ELF-1 (cell line): Measurements from ENCODE around the gene NEMP2.

Experiments
- DNase-seq: peaks from one replicate; pipeline ENCODE4 v3.0.0-alpha.2; 2016; ENCODE audit warnings: low read depth, low spot score

NEMP2 gene

GRCh38 chr2:190561094-190561493 is 26.6 kb upstream of the NEMP2 start:
- DNase-seq: no peak

GRCh38 chr2:190554357-190555006 is 20.0 kb upstream of the NEMP2 start:
- peak; percentile 77 for DNase-seq

DNA sequence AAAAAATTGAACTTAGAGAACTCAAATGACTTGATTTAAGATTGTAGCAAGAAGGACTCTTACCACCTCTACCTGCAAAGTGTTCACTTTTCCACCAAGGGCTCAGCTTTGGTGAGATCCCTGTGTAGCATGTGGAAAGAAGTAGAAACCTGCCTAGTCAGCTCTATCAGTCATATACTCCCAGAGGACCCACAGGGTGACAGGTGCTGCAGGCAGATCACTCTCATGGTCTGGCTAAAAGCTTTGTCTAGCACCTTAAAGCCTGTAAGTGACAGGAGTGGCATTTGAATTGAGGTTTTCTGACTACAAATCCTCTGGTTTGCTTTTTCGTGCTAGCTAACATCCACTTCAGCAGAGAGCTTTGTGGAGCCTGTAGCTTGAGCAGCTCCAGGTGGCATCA is 18.7 kb upstream of the NEMP2 start:
- DNase-seq: no peak

DNA sequence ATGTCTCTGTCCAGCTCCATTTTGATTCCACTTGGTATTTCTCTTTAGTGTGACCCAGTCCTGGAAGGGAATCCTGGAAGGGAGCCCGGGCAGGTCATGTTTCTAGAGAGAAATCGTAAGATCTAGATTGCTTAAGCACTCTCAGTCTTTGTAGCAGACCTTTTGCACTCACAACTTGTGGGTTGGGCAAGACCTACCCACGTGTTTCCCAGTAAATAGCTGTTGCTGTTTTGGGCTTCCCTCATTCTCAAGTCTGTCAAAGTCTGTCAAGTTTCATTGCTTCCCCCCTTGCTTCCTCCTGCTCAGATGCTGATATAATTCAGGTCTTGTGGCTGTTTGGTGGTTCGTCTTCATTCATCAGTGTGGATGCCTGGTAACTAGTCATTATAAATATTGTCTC is 17.4 kb upstream of the NEMP2 start:
- no peak for DNase-seq

- no peak for DNase-seq
These were observed 15.6 kb upstream of the NEMP2 start for GRCh38 chr2:190550137-190550536.

- no peak for DNase-seq
These were observed 13.4 kb upstream of the NEMP2 start for GRCh38 chr2:190547886-190548285.

DNA sequence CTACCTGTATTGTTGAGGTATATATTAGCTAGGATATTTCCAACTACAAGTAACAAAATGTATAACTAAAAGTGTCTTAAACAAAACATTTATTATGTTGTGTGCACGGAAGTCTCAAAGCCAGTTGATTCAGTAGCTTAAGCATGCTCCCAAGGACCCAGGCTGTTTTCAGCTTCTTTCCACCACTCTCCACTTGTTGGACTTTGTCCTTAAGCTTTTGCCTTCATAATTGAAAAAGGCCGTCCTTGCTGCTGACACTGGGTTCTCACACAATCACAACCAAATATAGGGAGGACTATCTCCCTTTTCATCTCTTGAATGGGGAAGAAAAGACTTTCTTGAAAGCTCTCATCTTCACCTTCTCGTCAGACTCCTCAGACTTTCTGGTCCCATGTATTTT is 12.2 kb upstream of the NEMP2 start:
- no peak for DNase-seq

DNA sequence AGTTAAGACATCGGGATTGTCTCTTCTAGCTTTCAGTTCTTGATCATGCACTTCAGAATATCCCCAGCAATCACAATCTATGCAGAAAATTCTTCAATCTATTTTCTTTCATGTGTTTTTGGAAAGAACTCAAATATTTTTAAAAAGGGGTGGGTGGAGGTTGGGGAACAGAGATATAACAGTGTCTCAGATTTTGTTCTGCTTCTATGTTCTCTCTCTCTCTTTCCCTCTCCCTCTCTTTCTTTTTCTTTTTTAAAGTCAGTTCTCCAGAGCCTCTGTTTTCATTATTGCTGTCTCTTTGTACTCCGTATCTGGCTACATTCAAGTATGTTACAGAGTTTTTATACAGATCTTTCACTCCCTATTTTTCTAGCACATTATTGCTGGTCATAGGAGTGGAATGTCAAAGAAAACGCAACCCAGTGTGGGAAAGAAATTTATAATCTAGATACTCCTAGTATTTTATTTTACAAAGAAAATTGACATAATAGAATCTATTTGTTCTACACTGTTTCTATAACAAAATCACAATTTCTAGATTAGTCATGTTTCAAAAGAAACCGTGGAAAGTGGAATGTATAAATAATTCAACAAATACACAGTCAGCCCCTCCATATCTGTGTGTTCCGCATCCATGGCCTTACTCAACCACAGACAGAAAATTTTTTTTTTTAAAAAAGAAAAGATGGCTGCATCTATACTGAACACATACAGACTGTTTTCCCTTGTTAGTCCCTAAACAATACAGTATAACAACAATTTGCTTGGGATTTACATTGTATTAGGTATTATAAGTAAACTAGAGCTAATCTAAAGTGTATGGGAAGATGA is 11.2 kb upstream of the NEMP2 start:
- no peak for DNase-seq

GRCh38 chr2:190545093-190545492 is 10.6 kb upstream of the NEMP2 start:
- no peak for DNase-seq

- no peak for DNase-seq
These were observed 5.5 kb upstream of the NEMP2 start for GRCh38 chr2:190540048-190540447.

DNA sequence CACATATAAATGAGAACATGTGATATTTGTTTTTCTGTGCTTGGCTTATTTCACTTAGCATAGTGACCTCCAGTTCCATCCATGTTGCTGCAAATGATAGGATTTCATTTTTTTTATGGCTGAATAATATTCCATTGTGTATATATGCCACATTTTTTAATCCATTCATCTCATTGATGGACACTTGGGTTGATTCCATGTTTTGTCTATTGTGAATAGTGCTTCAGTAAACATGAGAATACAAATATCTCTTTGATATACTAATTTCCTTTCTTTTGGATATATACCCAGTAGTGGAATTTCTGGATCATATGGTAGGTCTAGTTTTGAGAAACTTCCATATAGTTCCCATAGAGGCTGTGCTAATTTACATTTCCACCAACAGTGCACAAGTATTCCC is 3.7 kb upstream of the NEMP2 start:
- DNase-seq: no peak

- no peak for DNase-seq
These were observed 3.2 kb upstream of the NEMP2 start for GRCh38 chr2:190537765-190538164.

DNA sequence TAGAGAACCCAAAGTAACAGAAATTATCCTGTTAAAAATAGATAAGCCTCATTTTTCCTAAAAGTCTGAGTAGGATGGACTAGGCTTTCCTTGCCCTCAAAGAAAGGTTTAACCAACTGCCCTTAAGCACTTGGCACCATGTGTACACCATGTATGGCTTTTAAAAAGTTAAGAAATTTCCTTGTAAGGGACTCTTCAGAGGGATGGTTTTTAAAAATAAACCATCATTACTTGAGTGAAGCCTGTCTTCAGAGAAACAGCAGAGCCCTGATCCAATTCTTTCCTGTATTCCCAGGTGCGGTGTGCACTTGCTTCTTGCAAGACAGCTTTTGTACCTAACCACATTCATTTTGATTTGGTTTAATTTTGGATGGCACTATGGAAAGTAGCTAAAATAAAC is 1.1 kb upstream of the NEMP2 start:
- DNase-seq: no peak

DNA sequence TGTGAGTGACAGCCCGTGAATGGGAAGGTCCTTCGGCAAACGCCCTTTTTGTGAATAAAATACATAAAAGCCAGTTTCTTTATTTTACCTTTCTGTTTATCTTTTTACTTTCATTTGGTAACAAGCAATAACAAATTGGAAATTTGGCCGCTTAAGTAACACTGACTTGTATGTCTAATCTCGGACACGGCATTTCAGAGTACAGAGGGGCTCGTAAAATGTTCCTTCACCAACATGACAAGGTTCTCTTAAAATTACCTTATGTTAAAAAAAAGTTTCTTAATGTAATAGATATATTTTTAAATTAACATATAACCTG is 558 bp upstream of the NEMP2 start:
- no peak for DNase-seq

GRCh38 chr2:190533968-190534309 is 583 bp downstream of the NEMP2 start:
- DNase-seq: no peak

GRCh38 chr2:190533175-190533967 is 1.2 kb downstream of the NEMP2 start:
- no peak for DNase-seq

DNA sequence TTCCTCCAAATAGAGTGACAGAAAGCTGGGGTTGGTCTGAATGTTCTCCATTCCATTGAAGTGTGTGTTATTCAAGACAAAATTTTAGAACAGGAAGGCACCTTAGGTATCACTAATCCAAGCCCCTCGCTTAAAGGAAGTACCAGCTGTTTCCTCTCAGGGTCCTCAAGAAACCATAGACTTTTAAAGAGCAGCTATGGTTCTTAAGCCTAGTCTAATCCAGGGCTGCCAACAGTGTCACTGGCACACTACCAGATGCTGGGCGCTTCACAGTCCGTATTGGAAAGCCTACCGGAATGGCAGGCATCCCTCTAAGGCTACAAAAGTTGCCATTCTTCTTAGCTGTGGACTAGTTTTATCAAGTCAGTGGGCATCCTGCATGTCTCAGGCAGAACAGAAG is 1.9 kb downstream of the NEMP2 start:
- DNase-seq: no peak

GRCh38 chr2:190530248-190530900 is 4.1 kb downstream of the NEMP2 start:
- no peak for DNase-seq

GRCh38 chr2:190529486-190530247 is 4.9 kb downstream of the NEMP2 start:
- no peak for DNase-seq

GRCh38 chr2:190528521-190529001 is 6.0 kb downstream of the NEMP2 start:
- DNase-seq: no peak

DNA sequence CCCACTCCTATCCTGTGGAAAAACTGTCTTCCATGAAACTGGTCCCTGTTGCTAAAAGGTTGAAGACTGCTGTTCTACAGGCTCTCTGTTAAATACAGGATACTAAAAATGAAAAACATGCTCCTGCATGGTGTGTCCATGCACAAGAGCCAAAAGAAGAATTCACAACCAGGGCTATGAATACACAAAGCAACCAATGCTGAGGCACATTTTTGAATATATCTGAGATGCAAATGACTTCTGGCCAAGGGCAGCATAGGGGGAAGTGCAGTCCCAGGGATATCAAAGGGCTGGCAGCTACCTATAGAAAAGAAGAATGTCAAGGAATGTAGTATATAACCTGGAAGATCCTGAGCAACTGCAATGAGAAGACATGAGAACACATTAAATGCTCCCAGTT is 6.6 kb downstream of the NEMP2 start:
- no peak for DNase-seq
